ENCODE measurements around the gene OR7C2. TPM values are rescaled to one million over a fixed set of nuclear protein-coding genes. Genes with fewer than 3 reads are reported as not detected.

The OR7C2 gene
- total and polyA plus RNA-seq, 2 of the 8 experiments (the other 6 are each of a cell fraction or from before 2014, with no cell fraction given): not detected

DNA sequence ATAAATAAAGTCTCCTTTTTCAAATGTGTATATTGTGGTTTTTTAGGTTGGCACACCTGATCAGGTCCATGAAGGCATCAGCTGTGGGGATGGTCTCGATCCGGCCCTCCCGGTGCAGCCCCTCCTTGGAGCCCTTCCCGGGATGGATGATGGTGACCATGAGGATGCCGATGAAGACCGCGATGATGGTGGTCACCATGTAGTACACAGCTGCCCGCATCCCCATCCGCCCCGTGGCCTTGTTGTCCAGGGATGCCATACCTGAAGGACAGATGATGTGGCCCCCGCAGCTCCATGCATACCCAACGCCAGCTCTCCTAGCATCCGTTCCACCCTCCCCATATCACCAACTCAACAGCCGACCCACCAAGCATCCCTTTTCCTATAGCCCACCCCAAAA is 27.0 kb downstream of the OR7C2 start:
- H2AK5ac ChIP-seq (ENCODE audit: low read depth, low read length): no peak overlapping the region
- H4K5ac ChIP-seq (ENCODE audit: insufficient read length, low read depth, low read length): no peak overlapping the region
- no peaks in the 10 kb centered on the region for H3K27me3 ChIP-seq (replicated peaks in 1 of 4; ENCODE audit: control insufficient read depth in 3 of 4, extremely low read depth in 1 of 4, insufficient read depth in 3 of 4, low read length in 3 of 4)
- FAIRE-seq (no peak), DNase-seq (ENCODE audit: low read depth in 1 of 2, low spot score in 2 of 2) (no peak)
- H3K23ac ChIP-seq (ENCODE audit: insufficient read length): no peak overlapping the region
- no peaks in the 10 kb centered on the region for H3K9me3 ChIP-seq (ENCODE audit: insufficient read depth in 2 of 2, low read depth in 1 of 2, low read length in 1 of 2)
- H2BK120ac ChIP-seq (replicated peaks; ENCODE audit: low read depth, low read length): no peak overlapping the region
- H3K14ac ChIP-seq (ENCODE audit: insufficient read length): no peak overlapping the region
- no peak overlapping the region for H4K8ac ChIP-seq (ENCODE audit: extremely low read depth, insufficient read depth, low read length)
- ChIA-PET POLR2A (ENCODE audit: partially characterized antibody) (interaction anchor here (1.5 to 3.2 kb wide), 2 partner anchors 9 to 10 kb away, joined by 3 to 12 read pairs; no protein-coding TSS in a partner anchor), CTCF (ENCODE audit: partially characterized antibody) (interaction anchor here (1.8 kb wide), 1 partner anchor 182 kb away, joined by 4 read pairs; no protein-coding TSS in a partner anchor)
- H4K91ac ChIP-seq (replicated peaks; ENCODE audit: insufficient read length, low read length): no peak overlapping the region
- H3K23me2 ChIP-seq (ENCODE audit: low read depth, low read length): no peaks in the 10 kb centered on the region
- no peak overlapping the region for H2BK5ac ChIP-seq (ENCODE audit: low read depth, low read length)
- no peak overlapping the region for H3K9ac ChIP-seq (replicated peaks in 1 of 4; ENCODE audit: extremely low read depth in 1 of 4, low read depth in 3 of 4, low read length in 3 of 4)
- H2BK12ac ChIP-seq (ENCODE audit: low read depth, low read length): no peak overlapping the region
- no peak overlapping the region for H2AFZ ChIP-seq (ENCODE audit: low read length)
- no peak for TF ChIP-seq CREB1 (IDR thresholded peaks at IDR 0.05)
- TF ChIP-seq BCL11A (IDR thresholded peaks at IDR 0.05; ENCODE audit: low read depth in 2 of 2, low read length in 2 of 2): no peak
- no peak for TF ChIP-seq JUN (IDR thresholded peaks at IDR 0.05; ENCODE audit: low read depth, low read length)
- no peak for TF ChIP-seq ATF2 (IDR thresholded peaks at IDR 0.05; ENCODE audit: low read length)
- no peak for TF ChIP-seq YY1 (IDR thresholded peaks at IDR 0.05; ENCODE audit: low read depth, low read length)
- no peak for TF ChIP-seq SAP30 (IDR thresholded peaks at IDR 0.05; ENCODE audit: insufficient read depth, insufficient replicate concordance, low read length)
- TF ChIP-seq CBX8 (IDR thresholded peaks at IDR 0.05; ENCODE audit: borderline replicate concordance, low read depth, low read length): no peak
- no peak for TF ChIP-seq EZH2 (IDR thresholded peaks at IDR 0.05; ENCODE audit: low read depth, low read length, severe bottlenecking)
- no peak for TF ChIP-seq CHD1 (IDR thresholded peaks at IDR 0.05; ENCODE audit: low read depth, low read length)
- no peak for TF ChIP-seq MAFK (IDR thresholded peaks at IDR 0.05; ENCODE audit: low read depth, low read length)
- no peak for TF ChIP-seq TAF7 (optimal IDR thresholded peaks at IDR 0.05; ENCODE audit: borderline replicate concordance, low read depth, low read length)
- peaks cover 0 to 1% of the 10 kb centered on the region in 2 experiments for H4K20me1 ChIP-seq (replicated peaks in 1 of 2; ENCODE audit: control insufficient read depth in 1 of 2, insufficient read depth in 2 of 2, low read length in 2 of 2)
- H3K36me3 ChIP-seq (ENCODE audit: control insufficient read depth in 2 of 4, insufficient read depth in 4 of 4, low read length in 3 of 4): peaks cover 0 to 5% (median 1%) of the 10 kb centered on the region in 4 experiments; a peak in 2 of 8 replicates
- H3K79me1 ChIP-seq (ENCODE audit: low read depth, low read length): no peaks in the 10 kb centered on the region
- H3K27ac ChIP-seq (ENCODE audit: low read depth, low read length): no peak overlapping the region
- no peak overlapping the region for H3K4ac ChIP-seq (replicated peaks; ENCODE audit: insufficient read length, low read depth, low read length)
- no peak overlapping the region for H3K18ac ChIP-seq (ENCODE audit: extremely low read depth, low read length)
- no peak overlapping the region for H3K56ac ChIP-seq (replicated peaks; ENCODE audit: insufficient read length, low read depth, low read length)
- H3K79me2 ChIP-seq (ENCODE audit: control insufficient read depth in 1 of 2, insufficient read depth in 2 of 2, low read length in 2 of 2): no peaks in the 10 kb centered on the region
- no peak overlapping the region for H3K4me2 ChIP-seq (ENCODE audit: insufficient read depth in 1 of 2, low read depth in 2 of 2, low read length in 2 of 2)
- no peak overlapping the region for H2BK20ac ChIP-seq (ENCODE audit: low read length)
- 93 to 100% methylated on average over 1 to 14 of the region's 14 CpGs for WGBS, 2 experiments (ENCODE audit: extremely low coverage in 1 of 2, insufficient coverage in 1 of 2, insufficient read length in 1 of 2, insufficient replicate concordance in 2 of 2, low coverage in 1 of 2, low lambda C conversion rate in 2 of 2, missing lambda C conversion rate in 1 of 2)
- H2BK15ac ChIP-seq (ENCODE audit: low read length): no peak overlapping the region
- H3K4me1 ChIP-seq (replicated peaks in 1 of 4; ENCODE audit: control insufficient read depth in 3 of 4, insufficient read depth in 4 of 4, low read length in 3 of 4): no peaks in the 10 kb centered on the region
- no peak overlapping the region for H3K4me3 ChIP-seq (ENCODE audit: extremely low read depth in 1 of 4, insufficient read depth in 2 of 4, low read depth in 3 of 4, low read length in 4 of 4)
